HG03097 (cell line): Measurements from ENCODE around the gene SKAP1.
"Not testable (repeated sequence)": the region's sequence is repeated elsewhere in the genome, so short reads cannot be mapped to it uniquely, and the experiment has no call there.

Source experiments
- ATAC-seq: cut with Tn5 transposase; IDR thresholded peaks from one replicate; pipeline ENCODE4 v1.9.1; 2021; ENCODE audit not compliant: unreplicated experiment, low FRiP score

The SKAP1 gene

DNA sequence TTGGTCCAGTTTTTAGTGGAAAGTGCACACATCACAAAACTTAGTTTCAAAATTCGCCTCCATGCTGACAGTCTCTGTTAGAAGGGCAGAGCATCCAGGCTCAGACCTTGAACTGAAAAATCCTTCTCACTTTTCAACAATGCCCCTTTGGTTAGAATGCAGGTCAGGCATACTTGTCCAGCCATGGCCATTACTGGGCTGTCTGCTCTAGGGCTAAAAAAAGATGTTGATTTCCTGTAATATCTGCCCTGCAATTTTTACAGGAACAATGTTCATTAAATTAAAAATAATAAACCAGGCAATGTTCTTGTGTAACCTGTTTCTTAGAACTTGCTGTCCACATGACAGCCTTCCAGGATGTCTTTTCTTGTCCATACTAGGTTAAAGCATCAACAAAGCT, 200.1 kb downstream of the SKAP1 start:
- ATAC-seq: no peak

DNA sequence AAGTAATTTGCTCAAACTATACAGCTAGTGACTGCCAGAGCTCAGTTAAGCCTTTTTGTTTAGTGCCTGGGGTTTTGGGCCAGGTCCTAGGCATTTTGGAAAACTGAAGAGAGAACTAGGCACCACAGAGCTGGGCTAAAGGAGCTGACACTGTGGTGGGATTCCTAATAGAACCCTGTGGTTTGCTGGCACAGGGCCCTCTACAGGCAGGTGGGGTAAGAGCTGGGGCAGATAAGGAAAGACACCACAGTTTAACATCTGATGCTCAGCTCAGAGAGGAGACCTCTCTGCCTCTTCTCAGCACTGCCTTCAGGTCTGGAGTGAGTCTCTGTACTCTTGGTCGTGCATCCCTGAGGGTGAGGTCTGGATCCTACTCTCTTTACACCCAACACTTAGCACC, 201.3 kb downstream of the SKAP1 start:
- no peak for ATAC-seq

DNA sequence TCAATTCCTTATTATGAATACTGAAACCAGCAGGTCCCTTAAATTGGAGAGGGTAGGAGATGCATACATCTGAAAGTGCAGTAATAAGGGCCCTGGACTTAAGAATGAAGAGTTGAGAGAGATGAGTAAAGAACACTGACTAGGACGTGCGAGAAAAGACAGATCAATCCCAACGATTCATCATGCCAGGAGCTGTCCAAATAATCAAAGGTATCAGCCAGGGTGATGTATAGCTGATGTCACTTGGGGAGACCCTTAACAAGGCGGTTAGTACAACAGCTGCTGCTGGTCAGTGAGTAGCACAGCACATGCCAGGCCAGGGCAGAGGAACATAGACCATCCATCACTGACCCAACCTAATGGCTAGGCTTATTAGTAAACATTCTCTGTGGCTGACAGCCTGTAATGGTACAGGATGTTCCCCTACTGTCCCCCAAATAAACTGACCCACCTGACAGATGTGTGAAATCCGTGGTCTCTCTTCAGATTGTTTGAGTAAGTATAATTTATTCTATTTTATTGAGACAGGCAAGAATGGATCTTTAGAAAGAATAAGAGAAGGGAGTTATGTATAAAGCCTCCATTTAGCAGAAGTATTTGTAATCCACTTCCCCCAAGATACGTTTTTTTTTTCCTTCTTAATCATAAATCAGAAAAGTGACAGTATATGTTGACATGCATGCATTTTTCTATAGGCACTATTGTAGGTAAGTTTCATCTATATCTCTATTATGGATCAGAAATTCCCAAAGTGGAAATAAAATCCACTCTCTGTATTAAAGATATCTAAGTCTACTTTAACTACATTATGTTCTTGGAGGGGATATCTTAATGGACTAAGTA, 204.1 kb downstream of the SKAP1 start:
- no peak for ATAC-seq

DNA sequence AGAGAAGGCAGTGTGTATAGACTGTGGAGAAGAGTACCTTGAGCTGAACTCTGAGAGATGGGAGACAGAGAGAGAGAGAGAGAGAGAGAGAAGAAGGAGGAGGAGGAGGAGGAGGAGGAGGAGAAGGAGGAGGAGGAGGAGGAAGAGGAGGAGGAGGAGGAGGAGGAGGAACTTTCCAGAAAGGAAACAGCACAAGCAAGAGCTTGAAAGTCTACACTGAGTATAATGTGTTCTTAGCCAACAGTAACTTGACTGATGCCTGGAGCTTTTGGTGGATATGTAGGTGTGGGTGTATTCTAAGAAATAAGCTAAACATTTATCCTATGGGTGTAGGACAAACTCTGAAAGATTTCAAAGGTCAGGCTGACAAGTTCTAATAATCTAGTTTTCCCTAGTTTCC, 206.1 kb downstream of the SKAP1 start:
- ATAC-seq: no peak

DNA sequence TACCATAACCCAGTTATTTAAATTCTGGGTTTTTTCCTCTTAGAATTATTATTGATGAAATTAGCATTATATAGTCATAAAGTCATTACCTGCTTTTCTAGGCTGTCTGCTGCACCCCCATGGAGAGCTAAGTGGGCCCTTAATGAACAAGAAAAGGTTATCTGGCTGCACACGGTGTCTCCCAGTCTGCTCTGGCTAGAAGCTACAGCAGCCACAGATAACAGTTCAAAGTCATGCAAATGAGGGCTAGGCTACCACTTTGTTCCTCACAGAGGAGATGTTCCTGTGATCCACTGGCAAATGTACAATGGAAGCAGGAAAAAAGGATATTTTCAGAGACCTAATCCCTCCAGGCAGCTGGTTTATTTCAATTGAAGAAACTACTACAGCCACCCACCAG, 210.4 kb downstream of the SKAP1 start:
- ATAC-seq: no peak

DNA sequence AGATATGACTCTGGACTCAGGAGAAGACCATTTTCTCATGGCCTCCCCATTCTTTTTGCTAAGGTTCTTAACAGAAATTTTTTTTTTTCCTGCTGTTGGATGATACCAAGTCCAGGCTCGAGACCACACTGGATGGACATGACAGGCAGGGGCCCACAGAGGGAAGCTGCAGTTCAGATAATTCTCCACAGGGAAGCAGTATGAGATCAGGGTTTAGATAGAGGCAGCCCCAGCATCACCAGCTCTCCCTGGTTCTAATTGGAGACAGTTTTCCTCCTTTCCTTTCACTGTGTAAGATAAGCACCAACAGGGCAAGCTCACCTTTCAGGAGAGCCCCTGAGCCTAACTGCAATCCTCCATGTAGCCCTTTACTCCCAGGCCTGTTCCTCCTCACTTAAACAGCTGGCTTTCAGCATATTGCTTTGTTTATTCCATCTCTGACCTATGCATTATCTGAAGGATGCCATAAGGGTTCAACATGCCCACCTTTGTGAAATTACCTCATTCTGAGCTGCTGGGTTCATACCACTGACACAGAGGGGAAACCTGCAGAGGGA, 214.4 kb downstream of the SKAP1 start:
- ATAC-seq: no peak

DNA sequence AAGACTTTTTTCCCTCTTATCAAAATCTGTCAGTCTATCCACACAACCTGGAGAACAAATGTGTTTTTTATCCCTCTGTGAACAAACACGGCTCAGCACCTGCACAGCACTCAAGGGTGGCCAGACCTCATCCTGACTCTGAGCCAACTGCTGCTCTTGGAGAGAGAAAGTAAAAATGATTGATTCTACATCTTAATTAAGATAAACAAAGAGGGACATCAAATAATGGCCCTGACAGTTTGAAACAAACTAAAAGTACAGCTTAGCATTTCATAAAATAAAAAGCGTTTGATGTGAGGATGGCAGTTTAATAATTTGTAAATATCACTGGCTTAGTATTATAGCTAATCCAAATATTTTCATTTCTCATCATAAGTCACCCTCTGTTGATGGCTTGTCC, 216.2 kb downstream of the SKAP1 start:
- no peak for ATAC-seq

DNA sequence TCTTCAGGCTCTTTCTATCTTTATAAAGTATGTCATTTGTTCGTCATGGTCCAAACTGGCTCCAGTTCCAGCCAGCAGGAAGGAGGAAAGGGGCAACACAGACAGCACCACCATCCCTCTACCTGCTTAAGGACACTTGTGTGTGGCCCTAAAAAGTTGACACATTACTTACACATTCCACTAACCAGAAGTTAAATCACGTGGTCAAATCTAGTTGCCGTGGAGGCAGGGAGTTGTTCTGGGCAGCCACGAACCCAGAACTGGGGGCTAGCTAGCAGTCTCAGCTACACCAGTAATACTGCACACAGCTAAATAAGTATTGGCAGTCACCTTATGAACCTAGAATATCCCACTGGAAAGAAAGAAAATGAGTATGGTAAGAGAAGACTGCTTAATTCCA, 218.2 kb downstream of the SKAP1 start:
- no peak for ATAC-seq

DNA sequence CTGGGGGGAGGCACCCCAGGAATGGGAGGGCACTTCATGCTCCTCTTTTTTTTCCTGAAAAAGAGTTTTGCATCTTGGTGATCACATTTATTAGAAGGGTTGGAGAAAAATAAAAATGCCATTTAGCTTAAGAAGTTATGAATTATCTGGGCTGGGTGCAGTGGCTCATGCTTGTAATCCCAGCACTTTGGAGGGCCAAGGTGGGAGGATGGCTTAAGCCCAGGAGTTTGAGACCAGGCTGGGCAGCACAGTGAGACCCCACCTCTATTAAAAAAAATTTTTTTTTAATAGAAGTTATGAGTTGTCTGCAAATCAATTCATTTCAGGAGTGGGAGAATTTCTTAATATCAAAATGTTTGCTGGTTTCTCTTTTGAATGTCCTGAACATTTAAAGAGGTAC, 219.0 kb downstream of the SKAP1 start:
- ATAC-seq: no peak

DNA sequence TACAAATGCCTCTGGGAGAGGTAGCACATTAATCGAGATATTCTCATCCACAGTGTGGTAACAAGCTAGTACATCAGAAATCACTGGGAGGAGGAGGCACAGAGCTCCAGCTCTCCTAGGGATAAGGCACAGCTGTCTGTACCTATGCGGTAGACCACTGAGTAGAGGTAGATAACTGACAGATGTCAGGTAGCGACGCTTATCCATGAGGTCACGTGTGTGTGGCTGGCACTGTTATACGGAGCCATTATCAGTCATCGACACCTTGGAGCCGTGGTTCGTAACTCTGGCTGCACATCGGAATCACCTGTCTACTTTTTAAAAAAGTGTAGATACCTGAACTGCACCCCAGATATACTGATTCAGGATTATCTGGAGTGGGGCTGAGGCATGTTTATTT, 220.0 kb downstream of the SKAP1 start:
- ATAC-seq: no peak

DNA sequence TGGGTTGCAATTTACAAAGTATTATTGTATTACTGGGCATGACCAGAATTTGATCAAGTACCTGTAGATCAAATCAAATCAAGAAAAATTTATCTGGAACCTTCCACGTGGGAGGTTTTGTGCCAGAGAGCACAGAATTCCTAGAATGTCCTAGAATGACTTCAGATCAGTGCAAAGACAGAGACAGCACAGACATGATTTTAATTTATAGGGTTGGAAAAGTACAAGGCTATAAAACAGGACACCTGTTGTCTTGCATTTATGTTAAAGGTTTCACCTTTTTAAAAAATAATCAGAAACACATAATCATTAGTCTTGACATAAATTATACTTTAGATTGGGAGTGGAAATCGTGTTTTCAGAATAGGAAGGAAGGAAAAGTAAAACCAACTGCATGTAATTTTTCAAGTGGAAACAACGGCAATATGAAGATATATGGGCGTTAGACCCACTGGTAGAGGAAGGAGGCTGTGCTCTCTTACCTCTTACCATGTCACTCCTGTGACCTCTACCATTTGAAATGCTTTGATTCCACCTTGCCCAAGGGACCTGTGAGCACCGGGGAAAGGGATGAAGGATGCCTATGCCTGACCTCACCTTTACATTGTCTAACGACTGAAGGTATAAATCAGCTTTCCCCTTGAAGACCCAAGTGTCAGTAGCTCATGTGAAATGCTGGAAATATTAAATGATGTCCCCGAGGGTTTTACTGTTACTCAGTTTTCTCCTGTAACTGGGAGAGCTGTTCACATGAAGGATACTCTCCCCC, 222.1 kb downstream of the SKAP1 start:
- no peak for ATAC-seq

DNA sequence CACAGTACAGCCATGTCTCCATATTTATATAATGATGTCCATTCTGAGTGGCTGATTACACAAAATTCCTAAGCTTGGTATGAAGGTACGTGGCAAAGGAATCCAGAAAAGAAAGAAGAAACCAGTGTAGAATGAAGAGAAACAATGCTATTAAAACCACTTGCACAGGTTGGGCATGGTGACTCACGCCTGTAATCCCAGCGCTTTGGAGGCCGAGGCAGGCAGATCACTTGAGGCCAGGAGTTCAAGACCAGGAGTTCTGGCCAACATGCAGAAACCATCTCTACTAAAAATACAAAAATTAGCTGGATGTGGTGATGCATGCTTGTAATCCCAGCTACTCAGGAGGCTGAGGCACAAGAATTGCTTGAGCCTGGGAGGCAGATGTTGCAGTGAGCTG, 223.0 kb downstream of the SKAP1 start:
- ATAC-seq: not testable (repeated sequence)

DNA sequence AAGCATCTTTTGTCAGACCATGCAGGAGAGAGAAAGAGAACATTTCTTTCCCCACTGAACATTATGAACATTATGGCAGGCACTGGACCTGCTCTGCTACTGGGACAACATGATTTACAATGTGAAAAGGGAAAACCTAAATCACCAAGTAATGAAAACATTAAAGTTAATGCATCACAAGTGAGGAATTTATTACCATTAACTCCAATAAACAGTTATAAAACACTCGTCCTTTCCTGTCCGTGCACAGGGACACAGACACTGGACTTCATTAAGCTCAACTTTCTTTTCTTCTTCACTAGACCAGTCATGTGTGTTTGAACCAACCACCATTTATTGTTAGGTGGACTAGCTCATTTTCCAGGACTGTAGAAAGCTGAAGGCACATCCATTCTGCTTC, 227.1 kb downstream of the SKAP1 start:
- no peak for ATAC-seq

DNA sequence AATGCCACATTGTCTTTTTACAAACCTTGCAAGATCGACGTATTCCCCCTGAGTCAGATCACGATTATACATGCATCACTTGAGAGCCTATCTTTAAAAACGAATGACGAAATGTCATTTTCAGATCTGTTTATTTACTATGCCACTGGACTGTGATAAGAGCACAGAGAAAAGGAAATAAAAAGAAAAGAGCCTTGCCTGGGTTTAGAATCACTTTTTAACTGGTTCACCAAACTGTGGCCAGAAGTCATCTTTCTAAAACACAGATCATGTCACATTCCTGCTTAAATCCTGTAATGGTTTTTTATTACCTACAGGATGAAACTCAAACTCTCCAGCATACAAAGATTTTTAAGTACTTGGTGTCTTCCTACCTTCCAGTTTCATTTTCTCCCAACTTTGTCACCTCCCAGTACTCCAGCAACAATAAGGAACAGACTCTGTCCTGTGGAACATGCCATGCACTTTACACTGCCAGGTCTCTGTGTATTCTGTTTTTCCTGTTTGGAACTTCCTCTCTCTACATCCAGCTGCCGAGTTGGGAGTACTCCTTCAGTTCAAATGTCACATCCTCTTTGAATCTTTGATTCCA, 231.0 kb downstream of the SKAP1 start:
- no peak for ATAC-seq

DNA sequence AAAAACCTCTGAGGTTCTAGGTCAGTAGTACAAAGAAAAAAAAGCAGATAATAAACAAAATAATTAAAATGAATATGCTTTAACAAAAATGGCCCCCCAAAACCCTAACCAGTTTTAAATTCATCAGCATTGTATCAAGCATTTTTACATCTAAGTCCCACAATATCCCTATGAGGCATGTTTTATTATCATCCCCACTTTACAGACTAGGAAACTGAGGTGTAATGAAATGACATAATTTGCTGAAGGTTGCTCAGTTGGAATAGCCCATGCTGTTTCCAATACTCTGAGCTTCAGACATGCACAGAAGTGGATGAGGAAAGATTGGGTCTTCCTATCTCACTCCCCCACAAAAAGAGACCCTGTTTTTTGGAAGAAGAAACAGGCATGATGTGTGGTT, 234.1 kb downstream of the SKAP1 start:
- no peak for ATAC-seq

DNA sequence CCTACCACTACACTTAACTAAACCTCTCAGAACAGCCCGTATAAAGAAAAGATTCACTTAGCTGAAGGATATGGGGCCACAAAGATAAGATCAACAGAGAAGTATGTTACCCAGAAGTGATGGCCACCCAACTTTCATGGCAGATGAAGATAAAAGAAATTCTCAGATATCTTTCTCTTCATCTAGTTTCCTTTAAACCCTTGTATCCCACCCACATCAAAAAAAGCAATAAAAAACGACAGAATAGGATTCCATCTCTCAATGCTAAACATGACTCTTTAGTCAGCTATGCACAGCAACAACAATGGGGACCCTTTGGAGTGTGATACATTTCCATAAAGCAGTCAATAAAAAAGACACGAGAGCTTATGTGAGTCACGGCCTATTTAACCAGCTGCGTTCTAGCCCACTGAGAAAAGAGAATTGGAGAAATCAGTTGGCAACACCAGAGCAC, 235.9 kb downstream of the SKAP1 start:
- no peak for ATAC-seq

DNA sequence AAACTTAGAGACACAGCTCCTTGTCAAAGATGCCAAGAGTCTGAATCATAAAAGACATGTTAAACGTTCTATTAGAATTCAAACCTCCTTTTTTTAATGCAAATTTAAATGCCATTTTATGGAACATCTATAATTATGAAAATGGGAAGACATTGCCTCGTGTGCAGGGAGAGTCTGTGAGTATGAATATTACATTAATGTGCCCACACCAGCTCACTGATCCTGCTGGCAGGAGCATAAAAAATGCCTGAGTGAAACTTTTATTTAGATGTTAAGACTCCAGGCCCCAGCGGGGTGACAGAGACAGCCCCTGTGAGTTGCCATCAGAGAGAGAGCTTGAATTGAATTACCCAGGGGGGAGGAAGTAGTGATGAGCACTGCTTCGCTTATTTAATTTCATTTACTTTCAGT, 237.7 kb downstream of the SKAP1 start:
- ATAC-seq: no peak

DNA sequence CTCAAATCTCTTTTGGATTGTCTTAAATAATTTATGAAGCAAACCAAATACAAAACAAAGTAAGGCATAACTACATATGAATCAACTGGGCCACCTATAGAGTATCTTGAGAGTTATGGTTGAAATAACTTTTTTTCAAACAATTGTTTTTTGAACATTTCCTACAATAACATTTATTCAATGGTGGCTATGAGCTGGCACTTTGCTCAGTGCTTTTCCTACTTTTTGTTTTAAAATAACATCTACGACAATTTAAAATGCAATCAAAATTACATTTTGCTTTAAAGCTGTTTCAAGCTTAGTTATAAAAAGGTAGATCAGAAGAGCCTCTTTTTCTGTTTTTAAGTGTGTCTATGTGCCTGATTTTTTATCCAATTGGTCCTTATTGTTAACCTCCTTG, 238.7 kb downstream of the SKAP1 start:
- ATAC-seq: no peak

DNA sequence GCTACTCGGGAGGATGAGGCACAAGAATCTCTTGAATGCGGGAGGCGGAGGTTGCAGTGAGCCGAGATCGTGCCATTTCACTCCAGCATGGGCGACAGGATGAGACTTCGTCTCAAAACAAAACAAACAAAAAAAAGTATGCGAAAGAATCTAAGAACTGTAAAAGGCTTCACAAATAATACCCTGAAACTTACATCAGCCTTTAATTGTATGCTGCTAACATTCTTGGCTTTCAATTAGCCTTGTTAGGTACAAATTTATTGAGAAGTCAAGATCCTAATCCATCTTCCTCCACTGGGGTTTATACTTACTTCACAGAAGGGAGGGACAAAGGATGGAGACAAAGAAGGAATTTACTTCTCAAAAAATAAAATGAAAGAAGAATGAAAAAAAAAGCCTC, 239.1 kb downstream of the SKAP1 start:
- ATAC-seq: no peak

DNA sequence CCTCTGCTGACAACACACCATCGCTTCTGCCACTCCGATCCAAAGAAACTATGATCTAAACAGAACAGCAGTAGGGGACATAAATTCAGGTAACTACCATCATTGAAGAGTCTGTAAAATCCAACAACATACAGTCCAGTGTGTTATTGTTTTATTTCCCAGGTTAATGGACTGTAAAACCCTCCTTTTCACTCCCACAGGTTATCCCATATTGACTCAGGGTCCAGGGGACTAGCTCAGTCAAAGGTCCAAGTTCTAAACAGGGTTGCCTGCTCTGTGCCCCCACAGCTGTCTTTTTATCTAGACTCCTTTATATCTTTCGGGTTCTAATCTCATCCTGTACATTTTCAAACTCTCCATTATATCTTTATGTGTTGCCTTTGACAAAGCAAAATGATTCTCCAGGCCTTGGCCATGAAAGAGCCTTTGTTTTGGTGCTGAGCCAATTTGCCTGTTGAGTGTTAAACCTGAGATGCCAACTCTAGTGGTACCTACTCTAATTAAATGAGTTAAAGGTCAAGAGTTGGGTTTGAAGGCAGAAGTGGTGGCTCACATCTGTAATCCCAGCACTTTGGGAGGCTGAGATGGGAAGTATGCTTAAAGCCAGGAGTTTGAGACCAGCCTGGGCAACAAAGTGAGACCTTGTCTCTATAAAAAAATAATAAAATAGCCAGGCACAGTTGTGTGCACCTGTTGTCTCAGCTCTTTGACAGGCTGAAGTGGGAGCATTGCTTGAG, 242.0 kb downstream of the SKAP1 start:
- no peak for ATAC-seq

DNA sequence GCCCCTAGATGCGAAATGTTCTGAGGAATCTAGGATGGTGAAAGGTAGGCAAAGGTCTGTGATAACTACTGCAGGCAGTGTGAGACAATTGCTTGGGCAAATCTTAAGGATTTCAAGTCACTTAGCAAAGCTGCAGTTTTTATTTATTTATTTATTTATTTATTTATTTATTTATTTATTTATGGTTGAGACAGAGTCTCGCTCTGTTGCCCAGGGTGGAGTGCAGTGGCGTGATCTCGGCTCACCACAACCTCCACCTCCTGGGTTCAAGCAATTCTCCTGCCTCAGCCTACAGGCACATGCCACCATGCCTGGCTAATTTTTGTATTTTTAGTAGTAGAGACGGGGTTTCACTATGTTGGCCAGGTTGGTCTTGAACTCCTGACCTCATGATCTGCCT, 243.7 kb downstream of the SKAP1 start:
- ATAC-seq: not testable (repeated sequence)
